Neutrophil (primary cell): ENCODE measurements around the gene HS1BP3.

Experiments used
- H3K27ac ChIP-seq: fragments of 200-600 bp; sonication (generic); 2 replicates; pipeline ENCODE4 v1.5.1; 2016; ENCODE audit warnings: mild to moderate bottlenecking, moderate library complexity
- H3K27me3 ChIP-seq: fragments of 200-600 bp; sonication (generic); 2 replicates; pipeline ENCODE4 v1.6.0; 2016; ENCODE audit warnings: mild to moderate bottlenecking
- H3K36me3 ChIP-seq: fragments of 200-600 bp; sonication (generic); 2 replicates; pipeline ENCODE4 v1.5.1; 2017
- H3K4me1 ChIP-seq, 2 experiments: fragments of 200-600 bp in 1 of 2; sonication (generic) in 1 of 2; 1 replicate in 1 of 2; 2 replicates in 1 of 2; pipeline versions ENCODE4 v1.5.1 to v1.6.1; 2013 to 2016; ENCODE audit warnings: low read depth in 1 of 2, low read length in 1 of 2, mild to moderate bottlenecking in 1 of 2, moderate library complexity in 1 of 2; ENCODE audit not compliant: control insufficient read depth in 1 of 2, insufficient read depth in 1 of 2
- H3K4me3 ChIP-seq, 2 experiments: fragments of 200-600 bp in 1 of 2; sonication (generic) in 1 of 2; 1 replicate in 1 of 2; 2 replicates in 1 of 2; pipeline ENCODE4 v1.5.1; 2013 to 2016; ENCODE audit warnings: low read depth in 1 of 2, low read length in 1 of 2, mild to moderate bottlenecking in 1 of 2, moderate library complexity in 1 of 2
- H3K9me3 ChIP-seq: fragments of 200-600 bp; sonication (generic); 2 replicates; pipeline ENCODE4 v1.5.1; 2016
- TF ChIP-seq, protein P1 (sequence below): fragments of 200-600 bp; sonication (generic); IDR thresholded peaks from 2 replicates; pipeline ENCODE4 v1.5.1; 2016; ENCODE audit warnings: antibody characterized with exemption

HS1BP3 gene

DNA sequence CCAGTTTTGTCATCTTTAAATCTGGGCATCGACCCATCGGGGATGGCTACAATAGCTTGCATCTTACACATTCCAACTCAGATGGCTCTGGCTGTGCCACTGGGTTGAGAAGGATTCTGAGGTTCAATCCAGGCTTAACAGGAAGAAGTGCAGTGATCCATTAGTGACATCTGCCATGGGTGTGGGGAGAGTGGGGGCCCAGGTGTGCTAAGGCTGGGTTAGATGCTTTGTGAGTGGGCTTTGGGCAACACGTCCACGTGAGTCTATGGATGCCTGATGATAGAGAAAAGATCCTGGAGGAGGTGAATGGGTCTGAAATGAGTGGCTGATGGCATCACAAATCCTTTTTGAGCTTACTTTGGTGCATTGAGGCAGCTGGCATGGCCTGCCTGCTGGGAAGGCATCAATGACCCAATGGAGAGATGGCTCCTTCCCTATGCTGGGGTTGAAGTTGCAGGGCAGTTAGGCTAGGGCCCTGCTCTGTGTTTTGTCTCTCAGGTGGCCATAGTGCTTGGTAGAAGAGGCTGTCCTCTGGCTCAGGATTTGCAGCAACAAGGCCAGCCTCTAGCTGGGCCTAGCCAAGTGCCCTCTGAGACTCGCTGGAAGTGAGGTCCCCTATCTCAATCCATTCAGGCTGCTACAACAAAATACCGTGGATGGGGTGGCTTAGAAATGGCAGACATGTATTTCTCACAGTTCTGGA lies 56.7 kb downstream of the HS1BP3 start:
- no peaks in the 10 kb centered on the region for H3K9me3 ChIP-seq
- no peak overlapping the region for H3K27ac ChIP-seq
- no peak overlapping the region for H3K4me3 ChIP-seq
- no peaks in the 10 kb centered on the region for H3K27me3 ChIP-seq
- no peaks in the 10 kb centered on the region for H3K36me3 ChIP-seq
- H3K4me1 ChIP-seq: peaks cover 0 to 5% of the 10 kb centered on the region in 2 experiments
- TF ChIP-seq, protein P1, sequence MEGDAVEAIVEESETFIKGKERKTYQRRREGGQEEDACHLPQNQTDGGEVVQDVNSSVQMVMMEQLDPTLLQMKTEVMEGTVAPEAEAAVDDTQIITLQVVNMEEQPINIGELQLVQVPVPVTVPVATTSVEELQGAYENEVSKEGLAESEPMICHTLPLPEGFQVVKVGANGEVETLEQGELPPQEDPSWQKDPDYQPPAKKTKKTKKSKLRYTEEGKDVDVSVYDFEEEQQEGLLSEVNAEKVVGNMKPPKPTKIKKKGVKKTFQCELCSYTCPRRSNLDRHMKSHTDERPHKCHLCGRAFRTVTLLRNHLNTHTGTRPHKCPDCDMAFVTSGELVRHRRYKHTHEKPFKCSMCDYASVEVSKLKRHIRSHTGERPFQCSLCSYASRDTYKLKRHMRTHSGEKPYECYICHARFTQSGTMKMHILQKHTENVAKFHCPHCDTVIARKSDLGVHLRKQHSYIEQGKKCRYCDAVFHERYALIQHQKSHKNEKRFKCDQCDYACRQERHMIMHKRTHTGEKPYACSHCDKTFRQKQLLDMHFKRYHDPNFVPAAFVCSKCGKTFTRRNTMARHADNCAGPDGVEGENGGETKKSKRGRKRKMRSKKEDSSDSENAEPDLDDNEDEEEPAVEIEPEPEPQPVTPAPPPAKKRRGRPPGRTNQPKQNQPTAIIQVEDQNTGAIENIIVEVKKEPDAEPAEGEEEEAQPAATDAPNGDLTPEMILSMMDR: no peak

- Histone ChIP-seq H3K27me3 (no peaks in the 10 kb centered on the region), H3K36me3 (no peaks in the 10 kb centered on the region), H3K4me1 (peaks cover 0 to 5% of the 10 kb centered on the region in 2 experiments), H3K4me3 (no peak overlapping the region), H3K27ac (no peak overlapping the region), H3K9me3 (no peaks in the 10 kb centered on the region)
- TF ChIP-seq, protein P1: no peak
These were observed 57.5 kb downstream of the HS1BP3 start for GRCh38 chr2:20593072-20594034.

- Histone ChIP-seq H3K27me3 (no peaks in the 10 kb centered on the region), H3K27ac (no peak overlapping the region), H3K36me3 (no peaks in the 10 kb centered on the region), H3K4me1 (peaks cover 0 to 5% of the 10 kb centered on the region in 2 experiments), H3K4me3 (no peak overlapping the region), H3K9me3 (no peaks in the 10 kb centered on the region)
- TF ChIP-seq, protein P1: no peak
These were observed 58.5 kb downstream of the HS1BP3 start for GRCh38 chr2:20592106-20593071.

DNA sequence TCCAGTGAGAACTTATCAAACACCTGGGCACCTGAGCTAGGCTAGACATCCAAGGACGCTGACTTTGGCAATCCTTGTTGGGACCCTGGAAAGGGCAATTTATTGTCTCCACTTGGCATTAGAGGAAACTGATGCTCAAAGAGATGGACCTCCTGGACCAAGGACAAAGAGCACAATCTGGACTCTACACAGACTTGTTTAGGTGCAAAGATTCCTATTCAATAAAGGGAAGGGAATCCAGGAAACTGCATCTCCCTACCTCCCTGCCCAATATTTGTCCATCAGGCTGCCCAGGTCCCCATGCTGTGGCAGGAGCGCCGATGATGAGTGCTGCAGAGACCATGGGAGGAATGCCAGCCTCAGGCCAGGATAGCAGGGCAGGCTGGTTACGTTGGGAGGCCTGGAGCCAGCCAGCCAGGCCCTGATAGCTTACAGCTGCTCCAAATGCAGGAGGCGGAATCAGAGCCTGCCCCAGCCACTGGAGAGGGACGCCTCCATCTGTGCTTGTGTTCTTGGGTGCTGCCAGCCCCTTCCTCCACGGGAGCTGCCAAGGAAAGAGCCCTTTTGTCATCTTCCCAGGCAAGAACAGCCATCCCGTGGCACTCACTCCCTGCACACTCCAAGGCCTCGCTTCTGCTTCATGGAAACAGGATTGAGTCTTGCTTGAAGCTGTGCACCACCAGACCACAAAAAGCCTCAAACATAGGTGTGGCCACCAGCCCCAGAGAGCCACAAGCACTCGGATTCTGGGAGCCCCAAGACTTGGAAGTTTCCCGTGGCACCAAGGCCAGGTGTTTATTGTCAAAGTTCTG lies 60.0 kb downstream of the HS1BP3 start:
- Histone ChIP-seq H3K4me3 (no peak overlapping the region), H3K4me1 (peaks cover 0 to 5% of the 10 kb centered on the region in 2 experiments), H3K27ac (no peak overlapping the region), H3K36me3 (no peaks in the 10 kb centered on the region), H3K9me3 (no peaks in the 10 kb centered on the region), H3K27me3 (no peaks in the 10 kb centered on the region)
- TF ChIP-seq, protein P1: no peak
